Spleen (tissue), 7 donors: ENCODE data around the gene PRR29.

Experiments
- POLR2AphosphoS5 ChIP-seq, 3 donors: sonication (generic); formaldehyde crosslinking; IDR thresholded peaks; one replicate each; pipeline ENCODE4 v1.5.1; 2017; ENCODE audit warnings: antibody characterized with exemption in 3 of 3
- TF ChIP-seq, protein P1 (sequence below), 11 experiments: fragments of 200-600 bp in 7 of 11; fragments of 450-650 bp in 4 of 11; sonication (generic) in 4 of 11; IDR thresholded peaks in 8 of 11; conservative IDR thresholded peaks in 3 of 11; 1 replicate in 7 of 11; 2 replicates in 4 of 11; pipeline versions ENCODE4 v1.4.0 to v1.8.0; 2016 to 2021; ENCODE audit warnings: antibody characterized with exemption in 11 of 11, inconsistent platforms in 4 of 11, mild to moderate bottlenecking in 1 of 11
- donor health status: DM: no; HTN: no; CAD: no; lungs with moderate emphysema.
- donor health status: DM: no; HTN: no; CAD: no.
- donor health status: DM: no; HTN: no; CAD: no.

DNA sequence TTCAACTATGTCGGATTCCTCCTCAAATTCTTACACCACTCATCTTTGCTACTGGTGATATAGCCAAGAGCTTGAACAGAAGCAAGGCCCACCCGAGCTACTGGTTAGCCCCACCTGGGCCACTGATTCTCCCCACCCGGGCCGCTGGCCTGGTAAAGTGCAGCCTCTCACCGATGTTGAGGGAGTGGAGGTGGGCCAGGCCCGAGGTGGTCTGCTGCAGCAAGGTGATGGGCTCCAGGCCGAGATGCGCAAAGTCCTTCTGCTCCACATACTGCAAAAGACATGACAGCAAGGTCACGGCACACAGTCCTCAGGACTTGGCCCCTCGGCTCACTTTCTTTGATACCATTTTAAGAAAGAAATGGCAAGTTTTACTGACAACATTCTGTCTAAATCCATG, 55.0 kb downstream of the PRR29 start:
- TF ChIP-seq, protein P1, sequence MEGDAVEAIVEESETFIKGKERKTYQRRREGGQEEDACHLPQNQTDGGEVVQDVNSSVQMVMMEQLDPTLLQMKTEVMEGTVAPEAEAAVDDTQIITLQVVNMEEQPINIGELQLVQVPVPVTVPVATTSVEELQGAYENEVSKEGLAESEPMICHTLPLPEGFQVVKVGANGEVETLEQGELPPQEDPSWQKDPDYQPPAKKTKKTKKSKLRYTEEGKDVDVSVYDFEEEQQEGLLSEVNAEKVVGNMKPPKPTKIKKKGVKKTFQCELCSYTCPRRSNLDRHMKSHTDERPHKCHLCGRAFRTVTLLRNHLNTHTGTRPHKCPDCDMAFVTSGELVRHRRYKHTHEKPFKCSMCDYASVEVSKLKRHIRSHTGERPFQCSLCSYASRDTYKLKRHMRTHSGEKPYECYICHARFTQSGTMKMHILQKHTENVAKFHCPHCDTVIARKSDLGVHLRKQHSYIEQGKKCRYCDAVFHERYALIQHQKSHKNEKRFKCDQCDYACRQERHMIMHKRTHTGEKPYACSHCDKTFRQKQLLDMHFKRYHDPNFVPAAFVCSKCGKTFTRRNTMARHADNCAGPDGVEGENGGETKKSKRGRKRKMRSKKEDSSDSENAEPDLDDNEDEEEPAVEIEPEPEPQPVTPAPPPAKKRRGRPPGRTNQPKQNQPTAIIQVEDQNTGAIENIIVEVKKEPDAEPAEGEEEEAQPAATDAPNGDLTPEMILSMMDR (IDR thresholded peaks at IDR 0.05 in 8 of 11, conservative IDR thresholded peaks at IDR 0.05 in 3 of 11), result no peak
- peak in 1 of 3 donors; percentile 56 for TF ChIP-seq POLR2AphosphoS5 (IDR thresholded peaks at IDR 0.05)
